WTC11 (cell line): ENCODE measurements around the gene MCEMP1. TPM values are rescaled to one million over a fixed set of nuclear protein-coding genes. Genes with fewer than 3 reads are reported as not detected.
A peak's percentile ranks its signal among the peaks of the same experiment; 100 is the strongest.

ENCODE experiments used
- ATAC-seq: fragments of 200-7000 bp; cut with Tn5 transposase; 2 replicates; pipeline ENCODE4 v1.10.0; 2021; ENCODE audit warnings: mild to moderate bottlenecking, moderate library complexity
- CTCF ChIA-PET: fragments of 300-600 bp; sonication (Branson Sonifier 250); formaldehyde crosslinking; loops from one replicate; lab custom pipeline; 2021; ENCODE audit warnings: antibody characterized with exemption; lab: Charles Lee
- POLR2A ChIA-PET: fragments of 350-600 bp; sonication (Branson Sonifier 250); formaldehyde crosslinking; loops from one replicate; lab custom pipeline; 2021; ENCODE audit warnings: antibody characterized with exemption; lab: Charles Lee
- DNase-seq: peaks from one replicate; pipeline ENCODE4 v3.0.0; 2021; ENCODE audit warnings: low spot score
- H3K27ac Mint-ChIP-seq: 2 replicates; pipeline ENCODE4 v1.8.0; 2021; ENCODE audit warnings: mixed read lengths
- H3K27me3 Mint-ChIP-seq: 2 replicates; pipeline ENCODE4 v1.8.0; 2021; ENCODE audit warnings: low read depth, mild to moderate bottlenecking, moderate library complexity, mixed read lengths
- H3K36me3 Mint-ChIP-seq: 2 replicates; pipeline ENCODE4 v1.8.0; 2021; ENCODE audit warnings: mixed read lengths
- H3K4me1 Mint-ChIP-seq: 2 replicates; pipeline ENCODE4 v1.8.0; 2022; ENCODE audit warnings: mixed read lengths
- H3K4me3 Mint-ChIP-seq: 2 replicates; pipeline ENCODE4 v1.8.0; 2021; ENCODE audit warnings: mild to moderate bottlenecking, moderate library complexity, mixed read lengths
- H3K9me3 Mint-ChIP-seq: 2 replicates; pipeline ENCODE4 v1.8.0; 2021; ENCODE audit warnings: mixed read lengths
- CDX4 ChIP-seq: fragments of 250-450 bp; sonication (Bioruptor Pico); IDR thresholded peaks from 2 replicates; pipeline ENCODE4 v1.9.0; 2021; ENCODE audit warnings: moderate library complexity, mild to moderate bottlenecking, inconsistent platforms, borderline replicate concordance
- CTCF ChIP-seq: fragments of 200-600 bp; IDR thresholded peaks from 2 replicates; pipeline ENCODE4 v1.8.0; 2022; ENCODE audit warnings: antibody characterized with exemption
- EMX1 ChIP-seq: fragments of 250-450 bp; sonication (Bioruptor Pico); IDR thresholded peaks from 2 replicates; pipeline ENCODE4 v1.8.0; 2021; ENCODE audit warnings: mild to moderate bottlenecking
- ESRRA ChIP-seq: sonication (generic); formaldehyde crosslinking; IDR thresholded peaks from 2 replicates; pipeline ENCODE4 v1.8.1; 2022; ENCODE audit warnings: mild to moderate bottlenecking, missing genetic modification reagents, borderline replicate concordance
- FOXP1 ChIP-seq: sonication (generic); formaldehyde crosslinking; IDR thresholded peaks from 2 replicates; pipeline ENCODE4 v1.8.0; 2022; ENCODE audit warnings: missing genetic modification reagents, mild to moderate bottlenecking, moderate library complexity, borderline replicate concordance
- IRF1 ChIP-seq: sonication (generic); formaldehyde crosslinking; IDR thresholded peaks from 2 replicates; pipeline ENCODE4 v1.8.0; 2023; ENCODE audit warnings: missing genetic modification reagents
- JUN ChIP-seq: sonication (generic); formaldehyde crosslinking; IDR thresholded peaks from 2 replicates; pipeline ENCODE4 v1.8.0; 2023; ENCODE audit warnings: mild to moderate bottlenecking, missing genetic modification reagents
- KAT7 ChIP-seq: sonication (generic); formaldehyde crosslinking; IDR thresholded peaks from 2 replicates; pipeline ENCODE4 v1.8.1; 2023; ENCODE audit warnings: missing genetic modification reagents, mild to moderate bottlenecking, borderline replicate concordance
- MAX ChIP-seq: sonication (generic); formaldehyde crosslinking; IDR thresholded peaks from 2 replicates; pipeline ENCODE4 v1.8.0; 2022; ENCODE audit warnings: mild to moderate bottlenecking, missing genetic modification reagents
- NFE2L1 ChIP-seq: sonication (generic); formaldehyde crosslinking; IDR thresholded peaks from 2 replicates; pipeline ENCODE4 v1.8.1; 2023; ENCODE audit warnings: missing genetic modification reagents
- NR3C1 ChIP-seq: sonication (generic); formaldehyde crosslinking; conservative IDR thresholded peaks from 2 replicates; pipeline ENCODE4 v1.8.1; 2023; ENCODE audit warnings: low read depth, mild to moderate bottlenecking, missing genetic modification reagents
- SP1 ChIP-seq: sonication (generic); formaldehyde crosslinking; conservative IDR thresholded peaks from 2 replicates; pipeline ENCODE4 v1.8.1; 2022; ENCODE audit warnings: missing genetic modification reagents
- TCF7 ChIP-seq: sonication (generic); formaldehyde crosslinking; IDR thresholded peaks from 2 replicates; pipeline ENCODE4 v1.8.0; 2022; ENCODE audit warnings: mild to moderate bottlenecking, low read depth, missing genetic modification reagents, moderate library complexity
- ZBTB43 ChIP-seq: sonication (generic); formaldehyde crosslinking; IDR thresholded peaks from 2 replicates; pipeline ENCODE4 v1.8.1; 2023; ENCODE audit warnings: mild to moderate bottlenecking, missing genetic modification reagents
- ZMAT4 ChIP-seq: fragments of 250-450 bp; sonication (Bioruptor Pico); IDR thresholded peaks from 2 replicates; pipeline ENCODE4 v1.9.0; 2021; ENCODE audit warnings: mild to moderate bottlenecking
- ZNF138 ChIP-seq: sonication (generic); formaldehyde crosslinking; conservative IDR thresholded peaks from 2 replicates; pipeline ENCODE4 v1.8.1; 2022; ENCODE audit warnings: mild to moderate bottlenecking, moderate library complexity, missing genetic modification reagents
- ZNF317 ChIP-seq: sonication (generic); formaldehyde crosslinking; IDR thresholded peaks from 2 replicates; pipeline ENCODE4 v1.8.1; 2023; ENCODE audit warnings: low read depth, mild to moderate bottlenecking, moderate library complexity, missing genetic modification reagents, borderline replicate concordance
- ZNF396 ChIP-seq: fragments of 250-450 bp; sonication (Bioruptor Pico); IDR thresholded peaks from 2 replicates; pipeline ENCODE4 v1.8.0; 2021; ENCODE audit warnings: mild to moderate bottlenecking, moderate library complexity, borderline replicate concordance
- ZNF512 ChIP-seq: sonication (generic); formaldehyde crosslinking; IDR thresholded peaks from 2 replicates; pipeline ENCODE4 v1.8.1; 2022; ENCODE audit warnings: missing genetic modification reagents, borderline replicate concordance
- total RNA-seq: library from RNA; stranded (reverse); gene quantifications from 3 replicates; pipeline ENCODE4 v1.2.3, GENCODE V29; 2021

The MCEMP1 gene
- total RNA-seq, 1 experiment from 2014 or later = not detected

- TF ChIP-seq CTCF (no peak), ESRRA (peak; percentile 92; the same call in 1 of the 2 replicates), ZNF138 (peak; percentile 75; the same call in 1 of the 2 replicates), ZNF512 (CRISPR knock-in tag) (0 out of 2 replicates have a peak, but pooled peaks have one; percentile 49), SP1 (CRISPR knock-in tag) (peak; percentile 89), FOXP1 (peak; percentile 98), ZMAT4 (no peak), ZNF317 (peak; percentile 79), CDX4 (CRISPR knock-in tag) (no peak), IRF1 (CRISPR knock-in tag) (peak; percentile 88), NFE2L1 (peak; percentile 93), NR3C1 (CRISPR knock-in tag) (no peak)
Observed at GRCh38 chr19:7636691-7637373, 40.1 kb upstream of the MCEMP1 start, which contains the start of gene STXBP2 (continued).

GRCh38 chr19:7637374-7638256 is 39.3 kb upstream of the MCEMP1 start:
- H3K4me1 Mint-ChIP-seq = no peaks in the 10 kb centered on the region
- ATAC-seq (no peak), DNase-seq (no peak)
- H3K9me3 Mint-ChIP-seq = peaks cover 8% of the 10 kb centered on the region
- no peak overlapping the region for H3K27ac Mint-ChIP-seq
- H3K4me3 Mint-ChIP-seq = peak overlapping the region; percentile 71
- CTCF ChIA-PET = interaction anchor here (0.9 to 2.1 kb wide), 5 partner anchors 8 to 162 kb away, joined by 3 to 9 read pairs (median 5); partner anchors contain the start of genes CAMSAP3, PET100, TRAPPC5 and XAB2
- H3K36me3 Mint-ChIP-seq = peaks cover 7% of the 10 kb centered on the region; the same call in 1 of the 2 replicates
- POLR2A ChIA-PET = interaction anchor here (0.6 kb wide), 1 partner anchor 85 kb away, joined by 5 read pairs; no protein-coding TSS in a partner anchor
- TF ChIP-seq KAT7 (CRISPR knock-in tag) (0 out of 2 replicates have a peak, but pooled peaks have one; percentile 1), EMX1 (CRISPR knock-in tag) (no peak)
- peaks cover 30% of the 10 kb centered on the region for H3K27me3 Mint-ChIP-seq

- H3K36me3 Mint-ChIP-seq = peaks cover 7% of the 10 kb centered on the region; the same call in 1 of the 2 replicates
- ChIA-PET POLR2A (no interaction called here), CTCF (interaction anchor here (1.3 to 2.1 kb wide), 3 partner anchors 10 to 71 kb away, joined by 4 to 9 read pairs (median 4); partner anchors contain the start of genes PET100, TRAPPC5 and XAB2)
- H3K4me3 Mint-ChIP-seq = peak overlapping the region; percentile 6; the same call in 1 of the 2 replicates
- peaks cover 29% of the 10 kb centered on the region for H3K27me3 Mint-ChIP-seq
- peaks cover 8% of the 10 kb centered on the region for H3K9me3 Mint-ChIP-seq
- peak overlapping the region; percentile 74; the same call in 1 of the 2 replicates for H3K27ac Mint-ChIP-seq
- no peaks in the 10 kb centered on the region for H3K4me1 Mint-ChIP-seq
- DNase-seq (no peak), ATAC-seq (no peak)
- TF ChIP-seq JUN (CRISPR knock-in tag) (no peak), MAX (CRISPR knock-in tag) (no peak), NR3C1 (CRISPR knock-in tag) (no peak), ZMAT4 (no peak), TCF7 (CRISPR knock-in tag) (no peak), CDX4 (CRISPR knock-in tag) (no peak), ZNF396 (CRISPR knock-in tag) (no peak), ZBTB43 (no peak)
Observed at GRCh38 chr19:7638802-7639465, 38.0 kb upstream of the MCEMP1 start.
